ENCODE data around the gene PKD2. TPM values are rescaled to one million over a fixed set of nuclear protein-coding genes. Genes with fewer than 3 reads are reported as not detected.

The PKD2 gene
- total and polyA plus RNA-seq, 10 donors = 3.5 to 23.0 (median 15.5) TPM

DNA sequence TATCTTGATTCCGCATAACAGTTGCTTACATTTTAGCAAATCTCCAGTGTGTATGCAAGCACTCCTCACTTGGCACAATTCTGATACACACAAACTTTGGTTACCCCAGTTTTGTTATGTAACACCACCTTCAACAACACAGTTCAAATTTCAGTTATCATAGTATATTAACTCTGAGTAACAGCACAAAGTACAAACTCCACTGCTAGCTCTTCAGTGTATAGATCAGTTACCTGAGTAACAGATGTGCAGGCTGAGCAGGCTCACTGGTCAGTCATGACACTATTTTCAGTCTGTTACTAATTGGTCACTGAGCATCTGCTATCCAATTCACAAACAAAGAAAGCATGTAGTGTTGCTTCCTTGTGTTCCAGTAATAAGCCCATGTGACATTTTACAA lies 55.4 kb downstream of the PKD2 start:
- Histone ChIP-seq H3K27ac (no peak overlapping the region), H3K9me3 (peaks cover 0 to 3% (median under 1%) of the 10 kb centered on the region in 8 donors), H3K27me3 (replicated peaks in 1 of 7) (no peaks in the 10 kb centered on the region), H3K36me3 (peaks cover 0 to 63% (median 29%) of the 10 kb centered on the region in 6 donors), H3K4me3 (no peak overlapping the region), H3K4me1 (peaks cover 0 to 6% (median 2%) of the 10 kb centered on the region in 6 donors)
- no peak for DNase-seq
- no peak for TF ChIP-seq POLR2A (IDR thresholded peaks at IDR 0.05)
- no peak for TF ChIP-seq POLR2AphosphoS5 (IDR thresholded peaks at IDR 0.05)
- TF ChIP-seq, protein P1, sequence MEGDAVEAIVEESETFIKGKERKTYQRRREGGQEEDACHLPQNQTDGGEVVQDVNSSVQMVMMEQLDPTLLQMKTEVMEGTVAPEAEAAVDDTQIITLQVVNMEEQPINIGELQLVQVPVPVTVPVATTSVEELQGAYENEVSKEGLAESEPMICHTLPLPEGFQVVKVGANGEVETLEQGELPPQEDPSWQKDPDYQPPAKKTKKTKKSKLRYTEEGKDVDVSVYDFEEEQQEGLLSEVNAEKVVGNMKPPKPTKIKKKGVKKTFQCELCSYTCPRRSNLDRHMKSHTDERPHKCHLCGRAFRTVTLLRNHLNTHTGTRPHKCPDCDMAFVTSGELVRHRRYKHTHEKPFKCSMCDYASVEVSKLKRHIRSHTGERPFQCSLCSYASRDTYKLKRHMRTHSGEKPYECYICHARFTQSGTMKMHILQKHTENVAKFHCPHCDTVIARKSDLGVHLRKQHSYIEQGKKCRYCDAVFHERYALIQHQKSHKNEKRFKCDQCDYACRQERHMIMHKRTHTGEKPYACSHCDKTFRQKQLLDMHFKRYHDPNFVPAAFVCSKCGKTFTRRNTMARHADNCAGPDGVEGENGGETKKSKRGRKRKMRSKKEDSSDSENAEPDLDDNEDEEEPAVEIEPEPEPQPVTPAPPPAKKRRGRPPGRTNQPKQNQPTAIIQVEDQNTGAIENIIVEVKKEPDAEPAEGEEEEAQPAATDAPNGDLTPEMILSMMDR (IDR thresholded peaks at IDR 0.05 in 8 of 11, conservative IDR thresholded peaks at IDR 0.05 in 3 of 11) = no peak
- 93 to 100% (median 96%) methylated on average over 1 of the region's 1 CpG for WGBS, 5 donors
- intact Hi-C loops (cut with DNase I; ENCODE audit: low total_unique reads) = no loop called here

DNA sequence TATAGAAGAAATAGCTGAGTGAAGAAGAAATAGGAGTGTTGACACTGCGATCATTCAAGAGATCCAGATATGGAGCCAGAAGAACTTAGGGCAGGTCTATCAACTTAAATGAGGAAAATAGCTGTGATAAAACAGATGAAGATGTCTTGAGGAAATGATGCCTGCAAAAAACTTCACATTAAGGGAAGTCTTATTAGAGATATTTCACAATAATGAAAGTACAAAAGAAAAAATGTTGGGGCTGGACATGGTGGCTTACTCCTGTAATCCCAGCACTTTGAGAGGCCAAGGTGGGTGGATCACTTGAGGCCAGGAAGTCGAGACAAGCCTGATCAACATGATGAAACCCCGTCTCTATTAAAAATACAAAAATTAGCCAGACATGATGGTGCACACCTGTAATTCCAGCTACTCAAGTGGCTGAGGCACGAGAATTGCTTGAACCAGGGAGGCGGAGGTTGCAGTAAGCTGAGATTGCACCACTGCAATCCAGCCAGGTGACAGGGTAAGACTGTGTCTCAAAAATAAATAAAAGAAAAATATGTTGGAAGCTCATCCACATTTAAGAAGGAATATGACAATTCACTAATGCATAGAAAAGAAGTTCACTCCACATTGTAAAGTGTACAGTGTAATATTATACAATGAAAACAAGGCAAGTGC lies 56.3 kb downstream of the PKD2 start:
- WGBS, 5 donors = 87 to 94% (median 89%) methylated on average over 5 of the region's 5 CpGs
- H3K4me3 ChIP-seq = no peak overlapping the region
- H3K4me1 ChIP-seq = peaks cover 0 to 6% (median 2%) of the 10 kb centered on the region in 6 donors
- TF ChIP-seq POLR2A (IDR thresholded peaks at IDR 0.05) (no peak), POLR2AphosphoS5 (IDR thresholded peaks at IDR 0.05) (no peak)
- TF ChIP-seq, protein P1 (IDR thresholded peaks at IDR 0.05 in 8 of 11, conservative IDR thresholded peaks at IDR 0.05 in 3 of 11) = no peak
- H3K27me3 ChIP-seq (replicated peaks in 1 of 7) = no peaks in the 10 kb centered on the region
- intact Hi-C loops (cut with DNase I; ENCODE audit: low total_unique reads) = no loop called here
- H3K27ac ChIP-seq = no peak overlapping the region
- peaks cover 0 to 12% (median 9%) of the 10 kb centered on the region in 8 donors for H3K9me3 ChIP-seq
- no peak for DNase-seq
- peaks cover 0 to 68% (median 36%) of the 10 kb centered on the region in 6 donors for H3K36me3 ChIP-seq

DNA sequence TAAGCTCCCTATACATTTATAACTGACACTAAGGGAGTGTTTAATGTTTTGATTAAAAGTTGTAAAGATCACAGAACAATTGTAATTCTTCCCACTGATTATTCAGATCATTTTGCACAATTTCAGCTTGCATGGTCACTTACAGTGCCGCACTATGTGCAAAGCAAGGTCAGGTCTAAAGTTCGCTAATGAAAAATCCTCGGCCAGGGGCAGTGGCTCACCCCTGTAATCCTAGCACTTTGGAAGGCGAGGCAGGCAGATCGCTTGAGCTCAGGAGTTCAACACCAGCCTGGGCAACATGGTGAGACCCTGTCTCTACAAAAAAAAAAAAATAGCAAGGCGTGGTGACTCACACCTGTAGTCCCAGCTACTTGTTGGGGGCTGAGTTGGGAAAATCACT lies 57.0 kb downstream of the PKD2 start:
- no peak overlapping the region for H3K4me3 ChIP-seq
- no peaks in the 10 kb centered on the region for H3K27me3 ChIP-seq (replicated peaks in 1 of 7)
- peaks cover 0 to 16% (median 13%) of the 10 kb centered on the region in 8 donors for H3K9me3 ChIP-seq
- no peak for DNase-seq
- peaks cover 0 to 69% (median 36%) of the 10 kb centered on the region in 6 donors for H3K36me3 ChIP-seq
- intact Hi-C loops (cut with DNase I; ENCODE audit: low total_unique reads) = no loop called here
- 78 to 96% (median 89%) methylated on average over 6 of the region's 6 CpGs for WGBS, 5 donors
- no peak for TF ChIP-seq POLR2A (IDR thresholded peaks at IDR 0.05)
- peaks cover 0 to 6% (median 2%) of the 10 kb centered on the region in 6 donors for H3K4me1 ChIP-seq
- no peak overlapping the region for H3K27ac ChIP-seq

DNA sequence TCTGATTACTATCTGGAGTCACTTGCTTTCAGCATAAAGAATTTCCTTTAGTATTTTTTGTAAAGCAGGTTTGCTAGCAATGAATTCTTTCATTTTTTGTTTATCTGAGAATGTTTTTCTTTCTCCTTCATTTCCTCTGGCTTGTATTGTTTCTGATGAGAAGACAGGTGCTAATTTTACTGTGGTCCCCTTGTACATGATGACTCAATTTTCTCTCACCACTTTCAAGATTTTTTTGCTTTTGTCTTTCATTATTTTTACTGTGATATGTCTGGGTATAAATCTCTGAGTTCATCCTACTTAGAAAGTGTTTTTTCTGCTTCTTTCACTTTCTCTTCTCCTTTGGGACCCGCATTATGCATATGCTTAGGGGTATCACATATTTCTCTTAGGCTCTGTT lies 62.6 kb downstream of the PKD2 start:
- 85 to 95% (median 91%) methylated on average over 1 of the region's 1 CpG for WGBS, 5 donors
- intact Hi-C loops (cut with DNase I; ENCODE audit: low total_unique reads) = no loop called here
- Histone ChIP-seq H3K36me3 (peaks cover 0 to 100% (median 57%) of the 10 kb centered on the region in 6 donors), H3K4me1 (no peaks in the 10 kb centered on the region), H3K27me3 (replicated peaks in 1 of 7) (no peaks in the 10 kb centered on the region), H3K4me3 (no peak overlapping the region), H3K9me3 (peaks cover 3 to 37% (median 27%) of the 10 kb centered on the region in 8 donors), H3K27ac (no peak overlapping the region)
- DNase-seq = no peak
- TF ChIP-seq POLR2A (IDR thresholded peaks at IDR 0.05) (no peak), POLR2AphosphoS5 (IDR thresholded peaks at IDR 0.05) (no peak)
- TF ChIP-seq, protein P1 (IDR thresholded peaks at IDR 0.05 in 8 of 11, conservative IDR thresholded peaks at IDR 0.05 in 3 of 11) = no peak

Measured in spleen (tissue), 11 donors.